Frontal cortex (tissue), 4 donors: ENCODE data around the gene CLEC10A. TPM values are rescaled to one million over a fixed set of nuclear protein-coding genes. Genes with fewer than 3 reads are reported as not detected.
"Not testable (repeated sequence)": the region's sequence is repeated elsewhere in the genome, so short reads cannot be mapped to it uniquely, and the experiment has no call there.

Experiments used
- DNase-seq, 2 donors: peaks; one replicate each; pipeline ENCODE4 v3.0.0; 2012; ENCODE audit warnings: low spot score in 2 of 2
- FAIRE-seq: peaks from 2 replicates; lab custom pipeline; 2012; peaks lifted over from hg19 to GRCh38; lab: Jason Lieb, UNC
- total RNA-seq: library from RNA; depleted of rRNA; stranded (reverse); fragments of >200 nt; gene quantifications from one replicate; pipeline ENCODE4 v1.2.3, GENCODE V29; 2014
- donor health status: control.
- donor health status: control.
- donor health status: control.

The CLEC10A gene
- total RNA-seq, 1 donor from 2014 or later, result not detected

DNA sequence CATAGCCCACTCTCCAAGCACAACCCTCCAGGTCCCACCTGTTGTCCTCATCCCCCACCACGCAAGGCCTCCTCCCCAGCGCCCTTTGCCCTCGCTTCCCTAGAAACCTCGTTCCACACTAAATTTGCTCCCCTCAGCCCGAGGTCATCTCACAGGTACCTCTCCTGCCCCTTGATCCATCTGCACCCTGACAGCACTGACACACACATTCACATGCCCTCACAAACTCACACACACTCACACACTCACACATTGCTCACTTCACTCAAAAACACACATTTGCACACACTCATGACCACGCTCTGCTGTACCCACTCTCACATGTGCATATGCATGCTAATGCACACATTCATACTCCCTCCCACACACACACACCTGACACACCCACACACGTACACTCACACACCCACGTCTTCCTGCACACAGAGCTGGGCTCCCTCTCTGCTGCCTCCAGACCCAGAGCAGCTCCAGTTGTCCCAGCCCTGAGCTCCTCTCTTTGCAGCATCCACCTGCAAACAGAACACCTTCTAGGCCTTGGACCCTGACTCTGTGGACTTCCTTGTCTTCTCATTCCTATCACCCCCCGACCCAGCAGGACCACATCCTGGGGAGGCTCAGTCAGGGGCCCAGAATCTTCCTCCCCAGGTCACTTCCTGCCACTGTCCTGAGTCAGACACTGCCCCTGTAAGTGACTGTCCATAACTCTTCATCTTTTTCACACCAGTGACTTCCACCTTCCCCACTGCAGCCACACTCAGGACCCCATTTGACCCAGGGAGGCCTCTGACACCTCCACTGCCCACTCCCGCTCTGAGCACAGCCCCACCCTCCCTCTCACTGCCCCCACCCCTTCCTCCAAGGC, 29.6 kb upstream of the CLEC10A start:
- FAIRE-seq (no peak), DNase-seq (no peak)

GRCh38 chr17:7108981-7109380, 28.9 kb upstream of the CLEC10A start:
- FAIRE-seq, result no peak

GRCh38 chr17:7108560-7108925, 28.5 kb upstream of the CLEC10A start:
- no peak for DNase-seq
- FAIRE-seq, result no peak

More at GRCh38 chr17:7108981-7109380, 28.9 kb upstream of the CLEC10A start:
- DNase-seq, result no peak

GRCh38 chr17:7107795-7108559, 27.9 kb upstream of the CLEC10A start:
- FAIRE-seq, result no peak

DNA sequence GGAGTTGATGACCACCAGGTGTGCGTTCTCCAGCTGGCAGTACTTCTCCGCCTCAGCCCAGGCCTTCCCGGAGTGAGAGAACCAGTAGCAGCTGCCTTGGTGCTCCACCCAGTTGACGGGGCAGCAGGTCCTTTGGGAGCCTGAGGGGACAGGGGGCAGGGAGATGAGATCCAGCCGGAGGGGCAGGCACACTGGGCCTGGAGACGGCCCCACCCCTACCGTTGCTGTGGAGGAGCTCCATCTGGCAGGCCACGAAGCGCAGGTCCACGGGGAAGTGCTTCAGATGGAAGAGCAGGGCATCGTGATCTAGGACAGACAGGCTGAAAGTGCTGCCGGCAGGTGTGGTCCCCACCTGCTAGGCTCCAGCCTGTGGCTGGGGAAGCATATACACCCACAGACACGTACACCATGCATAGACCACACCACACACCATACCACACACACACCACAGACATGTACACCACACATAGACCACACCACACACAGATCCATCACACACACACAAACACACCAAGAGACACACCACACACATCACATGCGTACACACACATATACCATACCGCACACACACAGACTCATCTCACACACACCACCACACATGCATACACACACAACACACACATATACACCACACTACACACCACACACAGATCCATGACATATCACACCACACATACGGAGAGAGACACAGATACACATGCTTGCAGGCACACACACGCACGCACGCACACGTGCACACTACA, 27.1 kb upstream of the CLEC10A start:
- FAIRE-seq, result no peak

More at GRCh38 chr17:7107795-7108559, 27.9 kb upstream of the CLEC10A start:
- DNase-seq, result no peak

DNA sequence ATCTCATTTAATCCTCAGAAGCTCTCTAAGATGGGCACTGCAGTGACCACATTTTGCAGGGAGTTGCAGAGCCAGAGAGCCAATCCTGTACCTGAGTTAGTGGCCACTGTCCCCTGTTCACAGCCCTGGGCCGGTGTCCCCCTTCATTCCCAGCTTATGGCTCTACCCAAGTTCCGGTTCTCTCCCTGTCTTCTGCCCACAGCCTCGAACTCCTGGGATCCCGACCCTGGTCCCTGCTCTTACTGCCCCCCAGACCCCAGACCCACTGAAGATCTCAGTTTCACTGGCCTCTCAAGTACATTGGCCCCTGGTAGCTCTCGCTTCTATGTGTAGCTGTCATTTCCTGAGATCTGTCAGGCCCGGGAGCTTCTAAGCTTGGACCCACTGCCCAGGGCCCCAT, 22.4 kb upstream of the CLEC10A start:
- FAIRE-seq (no peak), DNase-seq (no peak)

More for the DNA sequence above, 27.1 kb upstream of the CLEC10A start:
- DNase-seq, result no peak

DNA sequence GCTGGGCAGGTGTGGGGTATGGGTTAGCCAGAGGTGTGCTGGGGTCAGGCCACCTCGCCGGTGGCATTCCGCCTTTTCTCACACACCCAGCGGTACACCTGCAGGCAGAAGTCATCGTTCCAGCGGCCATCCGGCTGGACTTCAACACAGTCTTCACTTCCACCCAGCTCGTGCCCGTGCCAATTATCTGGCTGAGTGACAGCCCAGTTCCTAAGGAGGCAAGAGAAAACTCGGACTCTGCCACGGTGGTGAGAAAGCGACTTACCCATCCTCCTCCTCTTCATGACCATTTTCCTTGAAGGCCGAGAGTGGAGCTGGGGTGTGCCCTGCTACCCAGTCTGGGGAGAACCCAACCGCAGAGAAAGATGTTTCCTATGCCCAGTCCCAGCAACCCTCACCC, 21.5 kb upstream of the CLEC10A start:
- DNase-seq, result no peak
- no peak for FAIRE-seq

DNA sequence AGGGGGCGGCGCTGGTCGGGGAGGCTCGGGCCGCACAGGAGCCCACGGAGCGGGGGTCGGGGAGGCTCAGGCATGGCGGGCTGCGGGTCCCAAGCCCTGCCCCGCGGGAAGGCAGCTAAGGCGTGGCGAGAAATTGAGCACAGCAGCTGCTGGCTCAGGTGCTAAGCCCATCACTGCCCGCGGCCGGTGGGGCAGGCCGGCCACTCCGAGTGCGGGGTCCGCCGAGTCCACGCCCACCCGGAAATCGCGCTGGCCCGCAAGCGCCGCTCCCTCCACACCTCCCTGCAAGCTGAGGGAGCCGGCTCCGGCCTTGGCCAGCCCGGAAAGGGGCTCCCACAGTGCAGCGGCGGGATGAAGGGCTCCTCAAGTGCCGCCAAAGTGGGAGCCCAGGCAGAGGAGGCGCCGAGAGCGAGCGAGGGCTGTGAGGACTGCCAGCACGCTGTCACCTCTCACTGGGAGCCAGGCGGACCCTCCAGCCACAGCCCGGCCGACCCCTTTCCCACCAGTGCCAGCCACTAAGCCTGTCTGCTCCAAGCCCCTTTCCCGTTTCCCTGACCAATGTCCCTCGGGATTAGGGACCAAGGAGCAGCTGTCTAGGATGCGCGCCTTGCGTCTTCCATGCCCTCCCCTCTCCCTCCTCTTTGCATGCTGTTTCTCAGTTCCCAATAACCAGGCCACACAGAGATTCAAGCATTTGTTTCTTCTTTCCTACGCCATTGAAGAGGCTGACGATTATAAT, 20.8 kb upstream of the CLEC10A start:
- FAIRE-seq, DNase-seq: not testable (repeated sequence)

GRCh38 chr17:7098802-7099459, 18.9 kb upstream of the CLEC10A start:
- no peak for FAIRE-seq

GRCh38 chr17:7097940-7098339, 17.9 kb upstream of the CLEC10A start:
- FAIRE-seq (no peak), DNase-seq (no peak)

More at GRCh38 chr17:7098802-7099459, 18.9 kb upstream of the CLEC10A start:
- no peak for DNase-seq

DNA sequence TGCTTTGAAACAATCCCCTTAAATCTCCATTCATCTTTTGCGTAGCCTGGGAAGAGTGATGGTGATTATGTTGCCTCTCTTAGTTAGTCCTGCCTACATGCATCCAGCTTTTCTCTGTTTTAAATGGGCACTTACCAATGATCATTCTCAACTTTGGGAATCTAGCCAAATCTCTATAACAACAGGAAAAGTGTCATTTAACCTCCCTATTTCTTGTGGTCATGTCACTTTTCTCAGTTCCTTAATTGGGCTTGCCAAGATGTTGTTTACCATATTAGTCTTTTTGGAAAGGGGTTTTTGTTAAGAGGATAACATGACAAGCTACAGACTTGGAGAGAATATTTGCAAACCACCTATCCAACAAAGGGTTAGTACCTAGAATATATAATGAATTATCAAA, 15.6 kb upstream of the CLEC10A start:
- FAIRE-seq, result no peak
- DNase-seq, result no peak

DNA sequence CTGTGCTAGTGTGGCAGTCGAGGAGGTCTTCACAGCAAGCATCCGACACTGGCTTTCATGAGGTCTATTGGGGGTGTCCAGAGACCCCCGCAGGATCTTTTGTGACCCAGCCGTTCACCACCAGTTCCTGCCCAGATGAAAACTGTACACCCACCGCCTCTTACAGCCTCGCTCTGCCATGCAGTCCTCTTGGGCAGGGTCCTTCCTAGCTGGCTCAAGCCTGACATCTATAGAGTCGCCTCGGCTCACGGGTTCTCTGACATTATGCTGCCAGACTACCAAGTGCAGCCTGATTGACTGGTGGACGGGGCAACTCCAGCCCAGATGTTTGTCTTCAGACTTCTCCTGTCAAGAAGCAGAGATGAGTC, 14.6 kb upstream of the CLEC10A start:
- FAIRE-seq (no peak), DNase-seq (no peak)

- not testable (repeated sequence) for DNase-seq, FAIRE-seq
Measured at GRCh38 chr17:7091311-7092005, 11.4 kb upstream of the CLEC10A start.

- FAIRE-seq, DNase-seq: not testable (repeated sequence)
Measured at GRCh38 chr17:7089570-7089969, 9.5 kb upstream of the CLEC10A start.

DNA sequence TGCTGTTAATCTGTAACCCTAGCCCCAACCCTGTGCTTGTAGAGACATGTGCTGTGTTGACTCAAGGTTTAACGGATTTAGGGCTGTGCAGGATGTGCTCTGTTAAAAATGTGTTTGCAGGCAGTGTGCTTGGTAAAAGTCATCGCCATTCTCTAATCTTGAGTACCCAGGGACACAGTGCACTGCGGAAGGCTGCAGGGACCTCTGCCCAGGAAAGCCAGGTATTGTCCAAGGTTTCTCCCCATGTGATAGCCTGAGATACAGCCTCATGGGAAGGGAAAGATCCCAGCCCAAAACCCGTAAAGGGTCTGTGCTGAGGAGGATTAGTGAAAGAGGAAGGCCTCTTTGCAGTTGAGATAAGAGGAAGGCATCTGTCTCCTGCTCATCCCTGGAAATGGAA, 8.4 kb upstream of the CLEC10A start:
- not testable (repeated sequence) for FAIRE-seq, DNase-seq

DNA sequence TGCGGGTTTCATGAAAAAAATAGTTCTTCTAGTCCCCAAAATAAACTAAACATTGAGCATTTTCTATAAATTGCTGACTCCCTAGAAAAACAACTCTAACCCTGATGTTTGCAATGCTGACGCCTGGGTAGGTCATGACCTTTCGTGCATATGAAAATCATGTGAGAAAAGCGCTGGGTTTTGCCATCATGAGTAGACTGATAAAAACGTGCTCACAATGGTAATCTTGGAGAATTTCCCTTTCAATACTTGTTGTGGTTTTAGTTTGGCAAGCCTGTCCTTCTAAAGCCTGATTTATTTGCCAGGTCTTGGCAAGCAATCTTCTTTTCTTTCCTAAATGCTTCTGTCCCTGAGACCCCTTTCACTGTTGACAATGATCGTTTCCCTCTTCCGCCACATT, 4.0 kb upstream of the CLEC10A start:
- FAIRE-seq, result no peak
- DNase-seq, result no peak

GRCh38 chr17:7083592-7083991, 3.5 kb upstream of the CLEC10A start:
- no peak for DNase-seq
- FAIRE-seq, result no peak

DNA sequence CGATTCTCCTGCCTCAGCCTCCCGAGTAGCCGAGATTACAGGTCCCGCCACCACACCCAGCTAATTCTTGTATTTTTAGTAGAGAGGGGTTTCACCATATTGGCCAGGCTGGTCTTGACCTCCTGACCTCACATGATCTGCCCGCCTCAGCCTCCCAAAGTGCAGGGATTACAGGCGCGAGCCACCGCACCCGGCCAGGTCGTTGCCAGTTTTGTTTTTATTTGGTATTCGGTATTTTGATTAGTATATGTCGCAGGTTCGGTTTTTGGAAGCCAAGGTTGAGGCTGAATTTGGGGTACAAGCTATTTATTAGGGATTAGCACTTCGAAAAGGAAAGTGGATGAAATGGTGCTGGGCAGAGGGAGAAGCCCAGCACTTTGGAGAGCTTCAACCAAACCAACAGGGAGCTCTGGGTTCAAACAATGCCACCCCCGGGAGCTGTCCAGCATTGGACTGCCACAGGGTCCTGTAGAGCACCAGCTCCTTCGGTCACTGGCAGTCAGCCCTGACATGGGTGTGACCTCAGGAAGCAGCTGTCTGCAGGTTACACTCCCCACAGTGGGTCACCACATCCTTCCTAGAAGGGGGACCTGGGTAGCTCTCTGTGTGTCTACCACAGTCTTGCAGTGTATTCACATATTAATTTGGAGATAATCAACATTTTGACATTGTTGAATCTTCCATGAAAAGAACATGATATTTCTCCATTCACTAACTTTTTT, 1.5 kb upstream of the CLEC10A start:
- DNase-seq (no peak), FAIRE-seq (no peak)
